ENCODE results near the gene SLC25A34.

Gene SLC25A34

DNA sequence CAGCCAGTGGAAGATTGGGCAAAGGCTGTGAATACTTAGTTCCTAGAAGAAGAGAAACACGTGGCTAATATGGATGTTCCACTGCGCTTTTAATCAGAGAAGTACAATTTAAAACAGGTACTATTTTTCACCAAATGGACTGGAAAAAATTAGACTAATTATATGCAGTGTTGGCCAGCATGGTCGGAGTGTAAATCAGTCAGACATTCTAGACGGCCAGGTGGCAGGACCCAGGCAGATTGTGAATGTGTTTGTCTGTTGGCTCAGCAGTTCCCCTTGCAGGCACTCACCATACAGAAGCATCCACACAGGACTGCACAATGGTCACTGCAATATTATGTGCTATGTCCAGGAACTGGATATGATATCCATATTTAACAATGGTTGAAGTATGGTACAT lies 23.9 kb upstream of the SLC25A34 start:
- DNase-seq = no peak

DNA sequence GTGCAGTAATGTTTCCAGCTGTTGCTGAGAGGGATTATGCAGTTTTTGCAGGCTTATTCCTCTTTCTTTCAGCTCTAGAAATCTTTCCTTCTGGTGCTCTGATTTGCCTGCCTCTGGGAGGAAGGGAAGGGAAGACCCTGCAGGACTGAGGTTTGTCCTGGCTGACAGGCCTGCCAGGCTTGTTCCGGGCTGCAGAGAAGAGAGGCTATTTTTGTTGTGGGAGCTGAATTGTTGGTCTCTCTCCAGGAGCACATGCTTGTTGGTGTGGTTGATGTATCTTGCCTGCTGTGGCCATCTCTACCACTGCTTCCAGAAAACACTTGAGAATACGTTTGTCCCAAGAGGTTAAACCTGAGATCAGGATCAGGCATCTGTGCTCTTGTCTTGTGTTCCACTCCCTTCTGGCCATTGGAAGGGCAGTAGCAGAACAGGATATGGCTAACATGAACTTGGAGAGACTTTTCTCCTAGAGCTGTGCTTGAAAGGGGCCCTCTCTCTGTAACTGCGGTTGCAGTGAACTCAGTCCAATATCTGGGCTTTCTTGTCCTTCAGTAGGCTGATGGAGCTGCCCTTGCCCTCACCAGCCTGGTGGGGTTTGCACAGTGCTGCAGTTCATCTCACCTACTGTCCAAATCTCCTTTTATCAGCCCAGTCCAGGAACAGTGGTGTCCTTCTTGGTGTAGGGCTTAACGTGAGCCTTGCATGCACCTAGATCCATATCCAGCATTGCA lies 21.5 kb upstream of the SLC25A34 start:
- DNase-seq = peak in 37 of 56 donors; percentile 1 to 60 (median 31)

DNA sequence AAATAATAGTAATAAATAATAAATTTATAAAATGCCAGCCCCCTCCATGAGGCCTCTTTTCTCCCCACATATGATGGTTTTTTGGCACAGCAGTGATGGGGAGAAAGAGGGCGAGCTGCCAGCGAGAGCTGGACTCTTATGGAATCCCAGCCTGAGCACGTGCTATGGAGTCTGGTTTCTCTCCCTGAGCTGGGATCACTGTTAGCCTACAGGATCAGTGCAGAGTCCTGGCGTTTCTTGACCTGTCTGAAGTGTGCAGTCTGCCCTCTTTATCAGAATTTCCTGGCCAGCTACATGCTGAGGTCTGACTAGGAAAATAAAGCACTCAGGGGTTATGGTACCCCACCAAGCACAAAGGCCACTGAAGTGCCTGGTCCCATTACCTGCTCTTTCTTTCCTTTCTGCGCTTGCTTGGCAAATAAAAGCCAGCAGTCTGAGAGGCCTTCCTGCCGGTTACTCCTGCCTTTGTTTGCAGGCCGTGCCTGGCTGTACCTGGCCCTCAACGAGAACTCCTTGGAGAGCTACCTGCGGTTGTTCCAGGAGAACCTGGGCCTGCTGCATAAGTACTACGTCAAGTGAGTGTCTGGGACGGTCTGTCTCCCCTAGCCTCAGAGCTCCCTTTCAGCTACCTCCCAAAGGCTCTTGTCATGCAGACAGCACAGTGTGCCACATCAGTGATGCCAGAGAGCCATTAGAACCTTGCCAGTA lies 18.5 kb upstream of the SLC25A34 start:
- DNase-seq = no peak

DNA sequence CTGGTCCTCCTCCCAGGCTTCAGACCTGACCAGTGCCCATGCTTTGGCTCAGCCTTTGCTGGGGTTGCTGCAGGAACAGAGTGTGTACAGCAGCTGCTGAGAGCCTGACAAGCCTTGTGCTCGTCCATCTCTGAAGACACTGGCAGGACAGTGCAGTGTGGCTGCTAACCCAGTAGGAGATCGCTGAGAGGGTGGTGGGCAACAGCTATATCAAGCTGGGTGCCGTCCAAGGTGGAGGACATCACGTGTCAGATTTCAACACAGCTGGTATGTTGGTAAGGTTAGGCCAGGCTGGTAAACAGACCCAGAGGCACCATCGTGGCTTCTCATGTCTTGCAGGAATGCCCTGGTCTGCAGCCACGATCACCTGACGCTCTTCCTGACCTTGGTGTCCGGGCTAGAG lies 17.9 kb upstream of the SLC25A34 start:
- no peak for DNase-seq

DNA sequence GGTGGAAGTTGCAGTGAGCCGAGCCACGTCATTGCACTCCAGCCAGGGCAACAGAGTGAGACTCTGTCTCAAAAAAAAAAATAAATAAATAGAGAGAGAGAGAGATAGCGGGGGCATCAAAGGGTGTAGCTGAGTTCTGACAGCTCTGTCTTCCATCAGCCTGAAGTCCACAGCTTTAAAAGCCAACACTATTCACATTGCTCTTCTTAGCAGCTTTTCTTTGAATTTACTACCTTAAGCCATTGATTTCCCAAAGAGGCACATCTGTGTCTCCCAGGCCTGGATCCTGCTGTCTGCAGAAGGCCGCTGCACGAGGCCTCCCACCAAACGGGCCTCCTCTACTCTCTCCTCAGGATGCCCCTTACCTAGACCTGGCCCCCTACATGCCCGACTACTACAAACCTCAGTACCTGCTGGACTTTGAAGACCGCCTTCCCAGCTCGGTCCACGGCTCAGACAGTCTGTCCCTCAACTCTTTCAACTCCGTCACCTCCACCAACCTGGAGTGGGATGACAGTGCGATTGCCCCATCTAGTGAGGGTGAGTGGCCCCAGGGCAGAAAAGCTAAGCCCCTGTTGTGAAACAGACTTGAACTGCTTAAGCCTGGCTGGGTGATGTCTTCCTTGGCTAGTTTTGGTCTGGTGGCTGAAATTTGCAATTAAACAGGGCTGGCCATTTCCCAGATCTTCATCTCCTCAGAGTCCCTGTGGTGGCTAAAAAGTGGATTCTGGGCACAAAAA lies 16.5 kb upstream of the SLC25A34 start:
- DNase-seq = no peak

DNA sequence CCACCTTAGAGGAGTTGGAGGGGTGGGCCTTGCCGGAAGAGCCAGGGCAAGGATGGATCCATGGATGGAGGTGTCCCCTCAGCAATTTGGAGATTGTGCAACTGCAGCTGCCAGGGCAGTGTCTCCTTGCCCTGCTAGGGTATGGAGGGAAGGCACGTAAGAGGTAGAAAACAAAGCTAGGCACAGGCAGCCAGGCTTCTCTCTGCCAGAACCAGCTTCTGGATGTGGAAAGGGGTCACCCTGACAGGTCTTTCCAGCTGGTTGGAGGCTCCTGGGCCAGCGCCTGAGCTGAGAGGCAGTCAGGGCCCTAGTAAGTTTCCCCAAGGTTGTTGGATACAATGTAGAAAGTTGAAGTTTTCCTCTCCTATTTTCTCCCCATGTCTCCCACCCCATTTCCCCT lies 15.2 kb upstream of the SLC25A34 start:
- DNase-seq = no peak

DNA sequence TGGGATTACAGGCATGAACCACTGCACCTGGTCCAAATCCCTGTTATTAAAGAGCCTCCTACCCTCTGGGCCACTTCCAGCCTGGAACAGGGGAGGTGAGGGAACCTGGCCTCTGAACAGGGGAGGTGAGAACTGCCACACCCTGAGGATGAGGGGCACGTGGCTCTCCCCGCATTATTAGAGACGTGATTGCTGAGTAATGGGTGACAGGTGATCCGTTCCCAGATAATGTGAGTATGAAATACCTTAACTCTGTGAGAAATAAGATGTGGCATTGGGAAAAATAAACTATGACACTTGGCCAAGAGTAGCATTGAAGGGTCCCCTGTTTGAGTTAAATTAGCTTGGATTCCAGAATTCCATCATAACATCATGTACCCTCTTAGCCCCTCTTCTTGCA lies 13.6 kb upstream of the SLC25A34 start:
- DNase-seq = no peak

DNA sequence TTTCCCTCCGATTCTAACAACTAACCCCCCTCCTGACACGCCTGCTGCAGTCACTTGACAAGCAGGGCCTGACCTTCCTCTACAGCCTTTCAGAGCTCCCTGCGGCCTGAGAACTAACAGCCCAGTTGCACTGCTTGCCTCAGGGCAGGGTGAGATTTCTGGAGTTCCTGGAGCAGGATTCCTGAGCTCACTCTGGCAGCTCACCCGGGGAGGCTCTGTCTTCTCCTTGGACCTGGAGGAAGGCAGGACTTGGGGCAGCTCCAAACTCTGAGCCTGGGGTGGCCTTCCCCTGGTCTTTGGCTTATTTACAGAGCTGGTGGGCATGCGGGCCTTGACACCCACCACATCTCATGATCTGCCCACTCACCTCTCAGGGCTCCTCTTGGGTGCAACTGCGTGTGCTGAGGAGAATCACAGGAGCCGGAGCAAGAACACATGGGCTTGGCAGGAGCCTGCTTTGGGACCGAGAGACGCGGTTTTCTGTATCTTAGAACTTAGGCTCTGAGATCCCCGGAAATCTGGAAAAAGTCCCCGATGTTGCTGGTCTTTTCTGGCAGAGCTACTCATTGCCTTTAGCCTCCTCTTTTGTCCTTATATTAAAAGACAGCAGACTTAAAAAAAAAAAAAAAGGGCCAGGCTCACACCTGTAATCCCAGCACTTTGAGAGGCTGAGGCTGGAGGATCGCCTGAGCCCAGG lies 13.1 kb upstream of the SLC25A34 start:
- DNase-seq = no peak

DNA sequence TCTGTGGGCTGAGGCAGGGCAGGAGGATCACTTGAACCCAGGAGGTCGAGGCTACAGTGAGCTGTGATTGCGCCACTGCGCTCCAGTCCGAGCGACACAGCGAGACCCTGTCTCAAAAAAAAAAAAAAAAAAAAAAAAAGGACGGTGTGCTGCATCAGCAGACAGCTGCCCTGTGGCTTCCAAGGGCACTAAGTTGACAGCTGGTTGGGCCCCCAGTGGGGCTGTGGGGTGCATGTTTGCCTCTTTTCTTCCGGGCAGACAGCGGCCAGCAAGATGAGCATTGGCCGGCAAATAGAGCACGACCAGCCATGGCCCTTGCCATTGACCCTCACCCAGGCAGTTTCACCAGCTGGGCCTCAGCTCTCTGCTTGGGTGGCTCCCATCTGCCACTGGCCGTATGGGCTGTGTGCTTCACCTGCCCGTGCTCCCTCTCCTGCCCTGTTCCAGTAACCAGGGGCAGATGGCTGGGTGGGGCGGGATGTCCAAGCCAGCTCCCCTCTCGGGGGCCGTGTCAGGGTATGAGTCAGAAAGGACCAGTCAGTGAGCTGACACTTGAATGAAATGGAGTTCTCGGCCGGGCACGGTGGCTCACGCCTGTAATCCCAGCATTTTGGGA lies 12.3 kb upstream of the SLC25A34 start:
- no peak for DNase-seq

DNA sequence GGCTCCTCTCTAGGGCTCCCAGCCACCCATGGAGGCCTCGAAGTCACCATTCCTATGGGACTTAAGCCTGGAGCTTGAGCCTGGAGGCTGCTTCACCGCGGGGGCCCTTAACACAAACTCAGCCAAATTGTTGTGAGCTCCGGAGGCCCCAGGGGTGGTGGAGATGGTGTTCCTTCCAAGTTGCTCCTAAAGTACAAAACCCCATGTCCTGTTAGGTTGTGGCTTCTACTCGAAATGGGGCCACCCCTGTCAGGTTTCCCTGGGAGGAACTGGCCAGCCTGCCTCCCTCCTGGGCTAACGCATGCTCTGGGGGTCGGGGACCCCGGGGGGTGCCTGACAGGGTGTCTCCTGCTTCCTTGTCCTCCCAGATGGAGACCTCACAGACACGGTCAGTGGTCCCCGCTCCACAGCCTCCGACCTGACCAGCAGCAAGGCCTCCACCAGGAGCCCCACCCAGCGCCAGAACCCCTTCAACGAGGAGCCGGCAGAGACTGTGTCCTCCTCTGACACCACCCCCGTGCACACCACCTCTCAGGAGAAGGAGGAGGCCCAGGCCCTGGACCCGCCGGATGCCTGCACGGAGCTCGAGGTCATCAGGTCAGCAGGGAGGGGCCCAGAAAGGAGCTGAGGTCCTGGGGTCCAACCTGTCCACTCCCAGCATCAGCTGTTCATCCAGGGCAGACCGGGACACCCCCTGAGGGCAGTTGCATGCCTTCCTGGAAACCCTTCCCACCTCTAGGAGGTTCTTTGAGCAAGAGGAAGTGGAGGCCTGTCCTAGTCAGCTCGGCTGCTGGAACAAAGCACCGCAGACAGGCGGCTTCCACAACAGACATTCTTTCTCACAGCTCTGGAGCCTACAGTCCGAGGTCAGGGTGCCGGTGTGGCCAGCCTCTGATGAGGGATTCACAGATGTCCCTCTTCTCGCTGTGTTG lies 10.8 kb upstream of the SLC25A34 start:
- DNase-seq = no peak

DNA sequence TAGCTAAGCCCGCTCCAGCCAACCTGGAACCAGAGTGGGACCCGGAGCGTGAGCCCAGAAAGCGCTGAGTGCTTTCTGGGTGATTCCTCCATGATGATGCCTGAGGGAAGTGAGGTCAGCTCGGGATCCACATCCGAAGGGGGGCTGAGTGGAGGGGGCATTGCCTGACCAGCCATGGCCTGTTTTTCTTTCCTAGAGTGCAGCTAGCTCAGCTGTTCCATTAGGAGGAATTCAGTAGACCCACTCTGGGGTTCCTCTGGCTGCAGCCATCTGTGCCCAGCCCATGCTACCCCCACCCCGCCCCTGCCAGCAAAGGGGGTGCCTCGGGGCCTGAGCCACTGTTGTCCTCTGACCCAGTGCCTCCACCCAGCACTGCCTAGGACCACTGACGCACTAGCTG lies 9.6 kb upstream of the SLC25A34 start:
- no peak for DNase-seq

DNA sequence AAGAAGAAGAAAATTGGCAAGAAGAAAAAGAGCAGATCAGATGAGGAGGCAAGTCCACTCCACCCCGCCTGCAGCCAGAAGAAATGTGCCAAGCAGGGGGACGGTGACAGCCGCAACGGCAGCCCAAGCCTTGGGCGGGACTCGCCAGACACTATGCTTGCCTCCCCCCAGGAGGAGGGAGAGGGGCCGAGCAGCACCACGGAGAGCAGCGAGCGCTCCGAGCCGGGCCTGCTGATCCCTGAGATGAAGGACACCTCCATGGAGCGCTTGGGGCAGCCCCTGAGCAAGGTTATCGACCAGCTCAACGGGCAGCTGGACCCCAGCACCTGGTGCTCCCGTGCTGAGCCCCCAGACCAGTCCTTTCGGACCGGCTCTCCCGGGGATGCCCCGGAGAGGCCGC lies 9.0 kb upstream of the SLC25A34 start:
- DNase-seq = no peak

DNA sequence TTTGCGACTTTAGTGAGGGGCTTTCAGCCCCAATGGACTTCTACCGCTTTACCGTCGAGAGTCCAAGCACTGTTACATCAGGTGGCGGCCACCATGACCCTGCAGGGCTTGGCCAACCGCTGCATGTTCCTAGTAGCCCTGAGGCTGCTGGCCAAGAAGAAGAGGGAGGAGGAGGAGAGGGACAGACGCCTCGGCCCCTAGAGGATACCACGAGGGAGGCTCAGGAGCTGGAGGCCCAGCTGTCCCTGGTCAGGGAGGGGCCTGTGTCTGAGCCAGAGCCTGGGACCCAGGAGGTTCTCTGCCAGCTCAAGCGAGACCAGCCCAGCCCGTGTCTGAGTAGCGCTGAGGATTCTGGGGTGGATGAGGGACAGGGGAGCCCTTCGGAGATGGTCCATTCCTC lies 8.6 kb upstream of the SLC25A34 start:
- DNase-seq = no peak

DNA sequence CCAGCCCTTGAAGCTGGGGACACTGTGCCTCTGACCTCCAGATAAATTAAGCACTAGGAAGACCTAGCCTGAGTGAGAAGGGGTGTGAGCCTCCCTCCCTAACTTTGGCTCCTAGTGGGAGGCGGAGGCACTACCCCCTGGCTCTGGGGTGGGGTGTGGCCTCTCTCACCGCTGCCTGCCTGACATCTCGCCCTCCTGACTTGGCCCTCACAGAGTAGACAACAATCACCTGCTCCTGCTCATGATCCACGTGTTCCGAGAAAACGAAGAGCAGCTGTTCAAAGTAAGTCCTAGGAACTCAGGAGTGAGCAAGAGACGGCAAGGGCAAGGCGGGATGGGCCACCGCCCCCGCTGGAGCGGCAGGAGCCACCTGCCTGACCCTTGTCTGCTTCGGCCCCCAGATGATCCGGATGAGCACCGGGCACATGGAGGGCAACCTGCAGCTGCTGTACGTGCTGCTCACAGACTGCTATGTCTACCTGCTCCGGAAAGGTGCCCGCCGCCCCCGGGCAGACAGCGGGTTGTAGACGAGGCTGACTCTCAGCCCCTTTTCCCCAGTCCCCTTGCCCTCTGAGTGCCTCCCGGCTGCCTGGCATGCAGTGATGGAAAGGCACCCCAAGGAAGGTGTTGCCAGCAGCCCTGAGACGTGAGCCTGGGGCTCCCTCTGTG lies 8.1 kb upstream of the SLC25A34 start:
- DNase-seq = no peak

DNA sequence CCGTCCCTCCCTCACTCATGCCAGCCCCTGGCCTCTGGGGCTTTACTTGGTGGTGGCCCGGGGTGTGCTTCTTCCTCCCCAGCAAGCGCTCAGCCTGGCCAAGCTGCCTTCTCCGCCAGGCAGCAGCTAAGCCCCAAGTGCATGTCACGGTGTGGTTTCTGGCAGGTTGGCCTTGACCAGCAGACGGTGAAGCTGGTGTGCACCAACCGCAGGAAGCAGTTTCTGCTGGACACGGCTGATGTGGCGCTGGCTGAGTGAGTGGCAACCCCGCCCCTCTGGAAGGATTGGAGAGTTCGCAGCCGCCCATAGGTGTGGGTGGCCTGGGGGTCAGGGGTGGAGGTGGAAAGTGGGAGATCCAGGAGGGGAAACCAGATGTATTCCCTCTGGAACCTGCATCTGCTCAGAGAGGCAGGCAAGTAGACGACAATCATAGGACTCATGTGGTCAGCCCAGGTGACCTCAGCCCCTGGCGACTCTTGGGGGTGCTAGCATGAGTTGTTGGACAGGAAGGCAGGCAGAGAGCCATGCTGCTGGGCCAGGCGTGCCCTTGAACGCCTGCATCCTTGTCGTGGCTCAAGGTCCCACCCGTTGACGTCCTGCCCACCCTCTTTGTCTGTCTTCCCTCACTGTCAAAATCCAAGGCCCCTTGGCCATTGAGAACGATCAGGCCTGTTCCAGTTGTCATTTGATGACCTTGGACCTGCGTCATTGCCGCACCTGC lies 7.0 kb upstream of the SLC25A34 start:
- DNase-seq = no peak

DNA sequence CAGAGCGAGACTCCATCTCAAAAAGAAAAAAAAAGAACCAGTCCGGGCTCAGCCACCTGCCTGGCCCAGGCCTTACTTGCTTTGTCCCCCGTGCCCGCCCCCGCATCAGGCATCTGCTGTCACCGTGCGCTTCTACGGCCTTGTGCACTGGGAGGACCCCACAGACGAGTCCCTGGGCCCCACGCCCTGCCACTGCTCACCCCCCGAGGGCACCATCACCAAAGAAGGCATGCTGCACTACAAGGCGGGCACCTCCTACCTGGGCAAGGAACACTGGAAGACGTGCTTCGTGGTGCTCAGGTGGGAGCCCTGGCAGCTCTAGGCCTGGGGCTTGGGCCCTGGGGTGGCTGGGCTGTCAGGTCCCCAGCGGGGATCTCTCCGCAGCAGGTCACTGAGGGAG lies 5.6 kb upstream of the SLC25A34 start:
- DNase-seq = no peak

DNA sequence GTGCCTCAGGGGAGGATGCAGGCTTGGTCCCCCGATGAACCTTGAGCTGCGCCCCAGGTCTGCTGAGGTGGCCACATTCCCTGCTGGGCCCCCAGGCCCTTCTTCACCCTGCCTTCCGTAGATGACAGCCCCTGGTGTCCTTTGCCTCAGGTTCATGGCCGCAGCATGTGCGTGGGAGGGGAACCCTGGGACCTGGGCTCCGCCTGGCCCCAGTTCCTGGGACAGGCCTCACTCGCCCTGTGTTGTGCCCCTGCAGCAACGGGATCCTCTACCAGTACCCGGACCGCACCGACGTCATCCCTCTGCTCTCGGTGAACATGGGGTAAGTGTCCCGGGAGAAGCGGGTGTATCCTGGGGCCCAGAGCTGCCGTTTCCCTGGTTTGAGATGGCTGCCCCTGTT lies 5.1 kb upstream of the SLC25A34 start:
- no peak for DNase-seq

DNA sequence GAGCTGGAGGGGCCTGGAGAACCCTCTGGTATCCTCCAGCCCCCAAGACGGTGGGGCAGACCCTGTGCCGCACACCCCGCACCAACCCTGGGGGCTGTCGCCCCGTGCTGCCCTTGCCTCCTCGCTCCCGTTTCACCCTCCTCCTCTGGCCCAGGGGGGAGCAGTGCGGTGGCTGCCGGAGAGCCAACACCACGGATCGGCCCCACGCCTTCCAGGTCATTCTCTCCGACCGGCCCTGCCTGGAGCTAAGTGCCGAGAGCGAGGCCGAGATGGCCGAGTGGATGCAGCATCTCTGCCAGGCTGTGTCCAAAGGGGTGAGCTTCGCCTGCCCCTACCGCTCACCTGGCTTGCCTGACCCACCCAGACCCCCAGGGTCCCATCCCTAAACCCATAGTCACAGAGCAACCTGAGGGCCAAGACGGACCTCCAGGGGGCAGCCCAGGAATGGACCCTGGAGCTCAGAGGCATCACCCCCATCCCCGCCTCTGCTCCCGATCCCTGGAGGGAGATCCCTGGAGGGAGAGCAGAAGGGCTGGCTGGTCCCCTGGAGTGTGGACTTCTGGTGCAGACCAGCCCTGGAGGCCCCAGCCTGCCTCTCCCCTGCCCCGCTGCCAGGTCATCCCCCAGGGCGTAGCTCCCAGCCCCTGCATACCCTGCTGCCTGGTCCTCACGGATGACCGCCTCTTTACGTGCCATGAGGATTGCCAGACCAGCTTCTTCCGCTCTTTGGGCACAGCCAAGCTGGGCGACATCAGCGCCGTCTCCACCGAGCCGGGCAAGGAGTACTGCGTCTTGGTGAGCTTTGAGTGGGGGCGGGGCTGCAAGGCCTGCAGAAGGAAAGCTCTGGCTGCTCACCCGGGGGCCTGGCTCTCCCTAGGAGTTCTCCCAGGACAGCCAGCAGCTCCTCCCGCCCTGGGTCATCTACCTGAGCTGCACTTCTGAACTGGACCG lies 4.0 kb upstream of the SLC25A34 start:
- peak in 2 of 56 donors; percentile 13 to 18 for DNase-seq

All from nucleus accumbens (tissue), 56 donors.